ENCODE data around the gene LRFN2.
A peak's percentile ranks its signal among the peaks of the same experiment; 100 is the strongest.

The LRFN2 gene

GRCh38 chr6:40552941-40553340 is 34.2 kb downstream of the LRFN2 start:
- no peak for DNase-seq (ENCODE audit: low read depth, low spot score)
- H3K4me3 ChIP-seq (ENCODE audit: low read length), result no peak overlapping the region

DNA sequence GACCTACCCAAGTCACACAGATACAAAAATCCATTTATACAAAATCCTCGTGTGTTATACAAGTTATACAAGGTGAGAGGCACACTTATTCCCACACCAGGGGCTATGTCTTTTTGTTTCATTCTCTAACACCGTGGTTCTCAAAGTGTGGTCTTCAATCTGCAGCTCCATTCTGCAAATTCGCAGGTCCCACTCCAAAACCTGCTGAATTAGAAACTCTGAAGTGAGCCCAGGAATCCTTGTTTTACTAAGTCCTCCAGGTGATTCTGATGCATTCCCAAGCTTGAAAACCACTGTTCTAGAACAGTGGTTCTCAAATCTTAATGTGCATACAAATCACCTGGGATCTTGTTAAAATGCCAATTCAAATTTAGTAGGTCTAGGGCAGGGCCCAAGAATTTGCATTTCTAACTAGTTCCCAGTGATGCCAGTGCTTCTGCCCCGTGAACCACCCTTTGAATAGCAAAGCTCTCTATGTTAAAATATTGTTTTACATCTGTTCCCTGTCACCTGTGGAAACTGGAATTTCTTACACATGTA is 35.1 kb downstream of the LRFN2 start:
- no peak overlapping the region for H3K4me3 ChIP-seq (ENCODE audit: low read length)
- DNase-seq (ENCODE audit: low read depth, low spot score), result no peak

DNA sequence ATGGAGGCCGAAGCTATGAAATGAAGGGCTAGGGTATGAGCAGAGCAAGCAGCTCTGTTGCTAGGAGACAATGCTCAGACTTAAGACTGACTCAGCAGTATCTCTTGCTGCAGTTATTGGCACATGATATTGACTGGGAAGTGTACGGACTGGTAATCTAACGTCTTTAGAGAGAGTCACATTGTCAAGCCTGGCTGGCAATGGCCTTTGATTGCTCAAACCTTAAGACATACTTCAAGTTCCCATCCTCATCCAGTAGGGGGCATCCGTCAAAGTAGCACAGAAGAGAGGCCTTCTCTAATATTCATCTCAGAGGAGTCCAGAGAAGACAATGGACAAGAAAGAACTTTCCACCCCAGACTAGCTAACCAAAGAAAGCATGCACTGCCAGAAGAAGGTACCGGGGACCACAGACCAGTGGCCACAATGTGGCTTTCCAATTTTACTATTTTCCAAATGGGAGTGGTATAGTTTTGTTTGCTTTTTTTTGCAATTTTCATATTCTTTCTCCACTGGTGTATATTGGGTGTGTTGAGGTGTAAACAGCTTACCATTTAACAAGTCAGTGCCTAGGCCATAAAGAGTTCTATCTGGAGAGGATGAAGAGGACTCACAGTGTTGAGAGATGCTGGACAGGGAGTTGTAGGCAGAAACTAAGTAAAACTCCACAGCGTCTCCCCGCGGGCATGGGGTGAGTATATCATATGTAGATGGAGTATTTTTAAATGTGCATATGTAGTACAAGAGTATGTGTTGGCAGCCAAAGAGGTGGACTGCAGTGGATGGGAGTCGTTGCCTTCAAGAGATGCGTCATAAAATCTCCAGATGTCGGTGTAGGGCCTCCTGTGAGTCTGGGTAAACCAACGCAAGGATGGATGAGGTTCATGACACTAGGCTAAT is 36.7 kb downstream of the LRFN2 start:
- H3K4me3 ChIP-seq (ENCODE audit: low read length), result no peak overlapping the region
- peak; percentile 64 for DNase-seq (ENCODE audit: low read depth, low spot score)

GRCh38 chr6:40545954-40546353 is 41.2 kb downstream of the LRFN2 start:
- H3K4me3 ChIP-seq (ENCODE audit: low read length), result no peak overlapping the region
- no peak for DNase-seq (ENCODE audit: low read depth, low spot score)

DNA sequence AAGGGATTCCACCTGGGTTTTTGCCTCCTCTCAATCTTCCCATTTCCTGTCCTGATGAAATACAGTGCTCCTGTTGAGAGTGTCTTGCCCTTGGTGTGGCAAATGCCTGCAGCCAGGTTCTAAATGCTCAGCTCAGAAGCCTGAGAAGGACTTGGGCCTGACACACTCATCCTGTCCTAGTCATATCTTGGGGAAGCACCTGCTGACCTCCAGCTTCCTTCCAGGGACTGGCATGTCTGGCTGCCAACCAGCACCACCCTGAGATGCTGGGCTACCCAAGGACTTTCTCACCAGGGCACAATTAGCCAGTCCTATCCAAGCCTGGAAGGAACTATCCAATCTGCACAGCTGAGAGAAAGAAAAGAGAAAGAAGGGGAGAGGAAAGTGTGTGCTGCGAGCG is 43.4 kb downstream of the LRFN2 start:
- no peak for DNase-seq (ENCODE audit: low read depth, low spot score)
- H3K4me3 ChIP-seq (ENCODE audit: low read length), result no peak overlapping the region

GRCh38 chr6:40543146-40543545 is 44.0 kb downstream of the LRFN2 start:
- H3K4me3 ChIP-seq (ENCODE audit: low read length), result no peak overlapping the region
- DNase-seq (ENCODE audit: low read depth, low spot score), result no peak

GRCh38 chr6:40542175-40542764 is 44.9 kb downstream of the LRFN2 start:
- H3K4me3 ChIP-seq (ENCODE audit: low read length), result no peak overlapping the region
- no peak for DNase-seq (ENCODE audit: low read depth, low spot score)

DNA sequence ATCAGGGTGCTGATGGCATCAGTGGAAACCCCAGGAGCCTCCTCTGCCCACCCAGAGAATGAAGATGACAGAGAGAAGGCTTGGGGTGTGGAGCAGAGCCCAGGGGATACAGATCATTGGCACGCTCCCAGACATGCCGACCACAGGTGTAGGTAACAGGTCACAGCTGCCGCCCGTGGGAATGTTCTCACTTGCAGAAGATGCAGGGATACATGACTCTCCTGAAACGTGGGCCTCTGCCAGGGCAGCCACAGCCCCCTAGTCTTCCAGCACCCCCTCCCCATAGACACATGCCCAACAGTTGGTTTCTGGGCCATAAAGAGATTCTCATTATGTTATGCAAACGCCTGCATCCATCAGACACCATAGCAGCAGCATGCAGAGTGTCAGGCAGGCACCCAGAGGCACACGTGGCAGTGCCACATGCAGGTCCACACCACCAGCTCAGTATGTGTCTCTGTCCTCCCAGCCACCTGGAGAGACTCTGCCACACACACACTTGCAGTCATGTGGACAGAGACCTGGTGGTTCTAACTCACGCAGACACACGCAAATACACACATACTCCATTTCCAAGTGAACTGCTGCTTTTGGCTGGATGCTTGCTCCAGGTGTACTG is 45.5 kb downstream of the LRFN2 start:
- no peak for DNase-seq (ENCODE audit: low read depth, low spot score)
- H3K4me3 ChIP-seq (ENCODE audit: low read length), result no peak overlapping the region

GRCh38 chr6:40540790-40541189 is 46.4 kb downstream of the LRFN2 start:
- no peak overlapping the region for H3K4me3 ChIP-seq (ENCODE audit: low read length)
- no peak for DNase-seq (ENCODE audit: low read depth, low spot score)

GRCh38 chr6:40539853-40540252 is 47.3 kb downstream of the LRFN2 start:
- no peak for DNase-seq (ENCODE audit: low read depth, low spot score)
- no peak overlapping the region for H3K4me3 ChIP-seq (ENCODE audit: low read length)

DNA sequence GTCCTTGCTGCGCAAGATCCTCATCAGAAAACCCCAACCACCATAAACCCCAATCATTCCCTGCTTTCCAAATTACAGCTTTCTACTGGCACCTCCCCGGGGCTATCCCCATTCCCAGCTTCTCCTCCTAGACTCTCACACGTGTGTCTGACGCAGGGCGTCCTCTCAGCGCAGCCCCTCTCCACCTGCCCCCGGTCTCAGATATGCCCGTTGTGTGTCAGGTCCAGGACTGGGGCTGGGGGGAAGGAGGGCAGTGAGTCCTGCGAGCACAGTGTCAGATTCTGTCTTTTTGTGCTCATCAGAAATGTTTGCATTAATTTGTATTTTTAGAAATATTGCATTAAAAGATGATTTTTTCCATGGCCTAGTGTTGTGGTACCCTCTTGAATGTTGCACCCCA is 48.6 kb downstream of the LRFN2 start:
- DNase-seq (ENCODE audit: low read depth, low spot score), result no peak
- H3K4me3 ChIP-seq (ENCODE audit: low read length), result no peak overlapping the region

DNA sequence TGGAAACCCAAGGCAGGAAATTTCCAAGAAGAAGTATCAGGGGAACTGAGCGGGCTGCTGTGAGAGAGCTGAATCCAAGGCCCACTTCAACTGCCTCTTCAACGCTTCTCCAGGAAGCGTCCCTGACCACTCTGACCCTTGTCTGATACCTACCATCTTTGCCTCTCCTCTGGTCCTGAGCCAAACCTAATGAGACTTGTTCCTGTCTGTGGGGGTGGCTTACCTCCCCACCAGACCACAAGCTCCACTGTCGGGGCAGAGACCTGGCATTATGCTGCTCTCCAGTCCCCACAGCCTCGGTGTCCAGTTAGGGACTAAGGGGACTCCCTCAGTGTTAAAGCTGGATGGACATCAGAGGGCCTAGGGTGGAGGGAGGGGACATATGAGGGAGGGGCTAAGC is 49.7 kb downstream of the LRFN2 start:
- no peak for DNase-seq (ENCODE audit: low read depth, low spot score)
- no peak overlapping the region for H3K4me3 ChIP-seq (ENCODE audit: low read length)

- no peak overlapping the region for H3K4me3 ChIP-seq (ENCODE audit: low read length)
- DNase-seq (ENCODE audit: low read depth, low spot score), result no peak
Observed at GRCh38 chr6:40536442-40536841, 50.7 kb downstream of the LRFN2 start.

DNA sequence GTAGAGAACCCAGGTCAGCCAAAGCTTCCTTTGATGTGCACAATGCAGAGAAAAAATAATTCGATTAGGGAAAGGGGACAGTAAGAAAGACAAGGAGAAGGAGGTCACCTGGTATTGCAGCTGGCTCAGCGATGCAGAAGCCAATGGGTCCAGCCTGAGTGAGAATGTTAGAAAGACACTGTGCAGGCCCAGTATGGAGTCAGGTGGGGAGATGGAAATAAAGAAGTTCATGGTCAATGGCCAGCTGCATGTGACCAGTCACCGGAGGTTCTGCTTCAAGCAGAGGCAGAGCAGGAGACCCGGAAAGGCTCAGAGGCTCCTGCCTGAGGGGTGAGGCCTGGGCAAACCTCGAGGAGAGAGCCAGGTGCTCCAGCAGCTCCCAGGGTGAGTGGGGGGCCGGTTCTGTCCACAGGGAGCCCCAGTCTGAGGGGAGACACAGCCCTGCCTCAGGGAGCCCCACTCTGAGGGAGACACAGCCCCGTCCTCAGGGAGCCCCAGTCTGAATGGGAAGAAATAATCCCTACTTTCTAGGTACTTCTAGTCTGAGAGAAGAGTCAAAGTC is 51.3 kb downstream of the LRFN2 start:
- DNase-seq (ENCODE audit: low read depth, low spot score), result no peak
- no peak overlapping the region for H3K4me3 ChIP-seq (ENCODE audit: low read length)

DNA sequence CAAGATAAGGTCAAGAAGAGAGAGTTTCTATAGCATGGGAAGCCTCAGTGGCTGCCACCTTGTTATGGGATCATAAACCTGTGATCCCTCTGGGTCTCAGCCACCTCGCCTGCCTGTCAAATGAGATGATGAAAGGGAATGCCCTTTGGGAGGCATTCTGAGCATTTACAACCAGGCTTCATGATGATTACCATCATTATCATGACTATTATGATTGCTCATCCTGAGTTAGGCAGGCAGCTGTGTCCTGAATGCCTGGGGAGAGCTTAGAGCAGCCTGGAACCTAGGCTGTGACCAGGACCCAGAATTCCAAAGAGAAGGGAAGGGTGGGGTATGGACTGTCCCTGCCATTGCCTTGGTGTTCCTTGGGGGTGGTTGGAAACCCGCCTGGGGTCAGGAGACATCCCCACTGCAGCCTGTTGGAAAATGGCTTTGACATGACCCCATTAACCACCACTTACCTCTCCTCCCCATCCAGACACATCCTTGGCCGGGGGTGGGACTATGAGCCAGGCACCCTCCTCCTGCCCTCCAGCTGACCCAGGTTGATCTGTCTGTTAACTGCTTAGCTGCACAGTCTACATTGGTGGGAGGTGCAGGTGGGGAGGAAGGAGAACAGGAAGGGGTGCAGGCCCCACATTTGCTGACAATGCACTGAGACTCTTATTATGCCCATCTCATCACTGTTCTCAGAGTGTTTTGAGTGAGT is 51.9 kb downstream of the LRFN2 start:
- no peak overlapping the region for H3K4me3 ChIP-seq (ENCODE audit: low read length)
- DNase-seq (ENCODE audit: low read depth, low spot score), result no peak

GRCh38 chr6:40532349-40533000 is 54.7 kb downstream of the LRFN2 start:
- no peak overlapping the region for H3K4me3 ChIP-seq (ENCODE audit: low read length)
- DNase-seq (ENCODE audit: low read depth, low spot score), result peak; percentile 15

- H3K4me3 ChIP-seq (ENCODE audit: low read length), result no peak overlapping the region
- DNase-seq (ENCODE audit: low read depth, low spot score), result no peak
Observed at GRCh38 chr6:40529919-40530318, 57.2 kb downstream of the LRFN2 start.

GRCh38 chr6:40529040-40529439 is 58.1 kb downstream of the LRFN2 start:
- no peak for DNase-seq (ENCODE audit: low read depth, low spot score)
- H3K4me3 ChIP-seq (ENCODE audit: low read length), result no peak overlapping the region

GRCh38 chr6:40528051-40528450 is 59.1 kb downstream of the LRFN2 start:
- no peak for DNase-seq (ENCODE audit: low read depth, low spot score)
- no peak overlapping the region for H3K4me3 ChIP-seq (ENCODE audit: low read length)

All from Jurkat, Clone E6-1 (cell line).